GM21786 (cell line): ENCODE results near the gene EMC8.
"Not testable (repeated sequence)": the region's sequence is repeated elsewhere in the genome, so short reads cannot be mapped to it uniquely, and the experiment has no call there.

ENCODE experiments used
- ATAC-seq: cut with Tn5 transposase; IDR thresholded peaks from one replicate; pipeline ENCODE4 v1.9.1; 2021; ENCODE audit not compliant: unreplicated experiment

EMC8 gene

DNA sequence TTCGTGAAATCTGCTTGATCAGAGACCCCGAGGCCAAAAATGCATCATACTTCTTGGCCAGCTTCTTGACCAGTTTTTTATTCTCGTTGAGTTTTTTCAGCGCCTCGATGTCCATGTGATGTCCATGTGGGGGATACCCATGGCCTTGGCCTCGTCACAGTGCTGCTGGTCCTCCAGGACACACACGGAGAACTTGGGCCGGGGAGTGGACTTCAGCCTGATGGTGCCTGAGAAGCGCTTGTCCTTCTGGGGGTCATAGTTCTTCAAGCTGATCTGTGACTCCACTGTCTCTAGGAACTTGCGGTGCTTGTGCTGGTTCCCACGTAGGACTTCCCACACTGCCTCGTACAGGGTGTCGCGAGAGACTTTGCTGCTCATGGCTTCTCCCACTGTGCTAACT, 16.8 kb upstream of the EMC8 start:
- ATAC-seq = no peak

DNA sequence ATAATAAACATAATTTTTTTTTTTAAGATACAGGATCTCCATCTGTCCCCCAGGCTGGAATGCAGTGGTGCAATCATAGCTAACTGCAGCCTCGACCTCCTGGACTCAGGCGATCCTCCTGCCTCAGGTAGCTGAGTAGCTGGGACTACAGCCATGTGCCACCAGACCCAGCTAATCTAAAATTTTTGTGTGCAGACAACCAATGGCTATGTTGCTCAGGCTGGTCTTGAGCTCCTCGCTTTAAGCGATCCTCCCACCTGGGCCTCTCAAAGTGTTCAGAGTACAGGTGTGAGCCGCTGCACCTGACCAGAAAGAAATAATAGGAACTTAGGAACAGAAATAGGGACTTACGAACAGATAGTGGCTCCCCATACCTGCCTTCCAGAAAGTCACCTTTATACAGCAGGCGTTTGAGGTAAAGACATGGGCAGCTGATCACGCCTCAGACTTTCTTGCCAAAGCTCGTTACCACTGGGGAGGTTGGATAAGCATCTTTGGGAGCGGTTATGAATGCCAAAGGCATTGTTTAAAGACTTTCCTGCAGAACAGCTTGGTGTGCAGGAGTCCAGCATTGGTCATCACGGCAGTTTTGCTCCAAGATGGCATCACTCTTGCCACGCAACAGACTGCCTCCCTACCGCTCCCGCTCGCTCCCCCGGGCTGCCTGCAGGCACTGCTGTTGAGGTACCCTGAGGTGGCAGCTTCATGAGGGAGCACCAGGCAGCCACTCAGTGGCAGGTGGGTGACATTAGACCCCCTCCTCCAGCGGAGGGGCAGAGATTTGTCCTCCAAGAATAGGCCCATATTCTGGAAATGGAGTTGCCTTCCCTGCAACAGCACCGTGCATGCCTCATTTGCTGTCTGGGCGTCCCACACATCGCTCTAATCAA, 13.7 kb upstream of the EMC8 start:
- no peak for ATAC-seq

DNA sequence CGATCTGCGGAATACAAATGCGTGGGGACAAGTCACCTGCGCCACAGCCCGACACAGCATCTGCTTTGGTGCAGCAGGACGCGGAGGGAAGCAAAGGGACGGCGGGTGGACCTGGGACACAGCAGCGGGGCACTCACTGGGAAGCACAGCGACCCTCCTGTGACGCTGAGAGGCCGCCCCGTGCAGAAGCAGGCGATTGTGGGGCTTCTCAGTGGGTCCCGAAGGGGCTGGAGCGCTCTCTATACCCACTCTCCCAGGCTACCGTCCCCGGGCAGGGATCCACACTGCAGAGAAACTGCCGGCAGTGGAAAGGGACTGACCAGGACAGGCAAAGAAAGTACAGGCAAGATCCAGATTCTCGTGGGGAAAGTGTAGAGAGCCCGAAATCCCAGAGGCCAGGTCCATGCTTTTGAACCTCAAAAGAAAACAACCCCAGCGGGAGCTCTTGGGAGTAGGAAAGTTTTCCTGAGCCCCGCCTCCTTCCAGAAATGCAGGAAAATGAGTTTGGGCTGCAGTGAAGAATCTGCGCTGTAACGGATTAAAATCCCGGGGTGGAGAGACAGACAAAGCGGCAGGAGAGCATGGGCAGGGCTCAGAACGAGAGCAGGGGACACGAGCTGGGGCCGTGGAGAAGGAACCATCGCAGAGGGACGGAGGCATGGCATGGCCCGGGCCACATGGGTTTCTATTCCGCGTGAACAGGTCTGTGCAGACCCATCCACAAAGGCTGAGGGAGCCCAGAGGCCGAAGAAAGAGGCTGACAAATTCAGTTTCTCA, 12.9 kb upstream of the EMC8 start:
- ATAC-seq = no peak

DNA sequence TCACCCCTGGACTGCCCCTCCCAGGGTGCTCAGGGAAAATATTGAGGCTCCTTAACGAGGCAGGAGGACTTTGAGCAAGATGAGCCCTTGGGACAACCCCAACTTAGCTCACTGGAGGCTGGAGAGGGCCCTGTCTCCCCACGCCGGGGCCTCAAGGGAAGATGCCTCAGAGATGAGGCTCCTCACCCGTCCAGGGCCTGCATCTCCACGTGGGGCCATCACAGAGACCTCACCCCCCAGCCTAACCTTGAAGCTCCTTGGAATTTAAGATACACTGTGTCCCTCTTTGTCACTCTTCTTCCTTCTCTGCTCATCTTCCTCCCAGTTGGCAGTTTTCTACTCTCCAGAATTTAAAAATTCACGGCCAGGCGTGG, 11.4 kb upstream of the EMC8 start:
- ATAC-seq = no peak

DNA sequence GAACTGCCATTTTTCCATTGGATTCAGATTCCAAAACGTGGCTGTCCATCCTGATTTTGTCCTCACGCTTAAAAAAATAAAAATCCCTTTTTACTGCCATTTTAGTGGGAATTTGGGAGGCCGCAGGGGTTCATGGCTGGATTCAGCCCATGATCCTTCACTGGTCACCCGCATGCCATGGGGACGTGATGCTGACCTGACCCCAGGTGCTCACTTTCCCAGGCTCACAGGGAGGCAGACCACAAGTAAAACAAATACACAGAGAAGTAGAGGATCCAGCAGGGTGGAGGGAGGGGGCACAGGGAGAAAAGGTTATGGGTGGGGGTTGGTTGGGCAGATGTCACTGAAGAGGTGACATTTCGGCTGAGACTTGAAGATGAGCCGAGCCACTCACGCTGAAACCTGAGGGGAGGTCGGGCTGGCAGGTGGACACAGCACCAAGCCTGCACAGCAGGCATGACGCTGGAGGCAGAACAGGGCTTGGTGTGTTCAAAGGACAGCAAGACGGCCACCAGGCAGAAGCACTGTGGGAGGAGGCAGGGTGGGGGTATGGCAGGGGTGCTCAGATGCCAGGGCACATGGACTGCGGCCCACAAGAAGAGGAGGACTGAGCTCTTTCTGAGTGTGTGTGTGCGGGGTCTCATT, 10.9 kb upstream of the EMC8 start:
- ATAC-seq = no peak

DNA sequence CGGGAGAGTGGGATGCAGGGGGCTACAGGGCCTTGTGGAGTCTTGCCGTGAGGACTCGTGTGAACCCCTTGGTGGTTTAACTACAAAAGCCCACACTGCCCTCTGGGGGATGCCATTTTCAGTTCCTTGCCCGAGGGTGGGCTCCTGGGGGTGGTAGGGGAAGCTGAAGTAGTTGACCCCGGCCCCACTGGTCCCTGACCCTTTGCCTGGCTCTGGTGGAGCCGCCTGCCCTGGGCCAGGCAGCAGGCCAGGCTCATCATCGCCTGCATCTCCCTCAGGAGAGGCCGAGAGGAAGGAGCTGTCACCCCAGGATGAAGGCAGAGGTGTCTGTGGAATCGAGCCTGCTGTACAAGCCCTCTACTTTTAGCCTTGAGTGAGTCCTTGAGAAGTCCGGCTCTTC, 10.3 kb upstream of the EMC8 start:
- ATAC-seq = no peak

DNA sequence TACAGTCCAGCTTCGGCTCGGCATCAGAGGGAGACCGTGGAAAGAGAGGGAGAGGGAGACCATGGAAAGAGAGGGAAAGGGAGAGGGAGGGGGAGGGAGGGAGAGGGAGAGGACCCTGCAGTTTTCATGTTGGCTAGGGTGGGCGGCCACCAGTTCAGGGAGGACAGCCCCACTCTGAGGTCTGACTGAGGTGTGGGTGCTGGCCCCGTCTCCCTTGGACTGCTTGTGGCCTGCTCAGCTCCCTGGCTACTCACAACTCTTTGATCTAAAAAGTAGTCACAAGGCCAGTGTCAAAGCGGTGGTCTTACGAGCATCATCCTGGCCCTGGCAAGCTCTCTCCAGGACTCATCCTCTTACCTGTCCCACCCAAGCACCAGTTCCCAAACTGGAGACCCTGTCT, 9.6 kb upstream of the EMC8 start:
- ATAC-seq = no peak

DNA sequence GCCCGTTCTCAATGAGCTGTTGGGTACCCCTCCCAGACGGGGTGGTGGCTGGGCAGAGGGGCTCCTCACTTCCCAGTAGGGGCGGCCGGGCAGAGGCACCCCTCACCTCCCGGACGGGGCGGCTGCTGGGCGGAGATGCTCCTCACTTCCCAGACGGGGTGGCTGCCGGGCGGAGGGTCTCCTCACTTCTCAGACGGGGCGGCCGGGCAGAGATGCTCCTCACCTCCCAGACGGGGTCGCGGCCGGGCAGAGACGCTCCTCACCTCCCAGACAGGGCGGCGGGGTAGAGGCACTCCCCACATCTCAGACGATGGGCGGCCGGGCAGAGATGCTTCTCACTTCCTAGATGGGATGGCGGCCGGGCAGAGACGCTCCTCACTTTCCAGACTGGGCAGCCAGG, 8.8 kb upstream of the EMC8 start:
- not testable (repeated sequence) for ATAC-seq

DNA sequence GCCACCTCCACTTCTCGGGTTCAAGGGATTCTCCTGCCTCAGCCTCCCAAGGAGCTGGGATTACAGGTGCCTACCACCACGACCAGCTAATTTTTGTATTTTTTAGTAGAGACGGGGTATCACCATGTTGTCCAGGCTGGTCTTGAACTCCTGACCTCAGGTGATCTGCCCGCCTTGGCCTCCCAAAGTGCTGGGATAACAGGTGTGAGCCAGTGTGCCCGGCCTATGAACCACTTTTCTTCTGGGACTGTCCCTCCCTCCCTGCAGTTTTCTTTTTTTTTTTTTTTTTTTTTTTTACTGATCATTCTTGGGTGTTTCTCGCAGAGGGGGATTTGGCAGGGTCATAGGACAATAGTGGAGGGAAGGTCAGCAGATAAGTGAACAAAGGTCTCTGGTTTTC, 8.0 kb upstream of the EMC8 start:
- ATAC-seq = not testable (repeated sequence)

DNA sequence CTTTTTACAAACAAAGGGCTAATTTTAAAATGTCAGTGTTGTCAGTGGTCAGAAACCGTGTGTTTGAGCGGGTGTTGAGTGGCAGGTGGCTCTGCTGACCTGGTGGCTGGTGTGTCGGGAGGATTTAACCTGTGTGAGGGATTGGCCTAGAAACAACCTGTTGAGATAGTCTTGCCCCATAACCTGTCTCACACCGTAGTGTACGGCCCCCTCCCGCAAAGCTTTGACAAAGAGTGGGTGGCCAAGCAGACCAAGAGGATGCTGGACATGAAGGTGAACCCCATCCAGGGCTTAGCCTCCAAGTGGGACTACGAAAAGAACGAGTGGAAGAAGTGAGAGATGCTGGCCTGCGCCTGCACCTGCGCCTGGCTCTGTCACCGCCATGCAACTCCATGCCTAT, 7.2 kb upstream of the EMC8 start:
- no peak for ATAC-seq

DNA sequence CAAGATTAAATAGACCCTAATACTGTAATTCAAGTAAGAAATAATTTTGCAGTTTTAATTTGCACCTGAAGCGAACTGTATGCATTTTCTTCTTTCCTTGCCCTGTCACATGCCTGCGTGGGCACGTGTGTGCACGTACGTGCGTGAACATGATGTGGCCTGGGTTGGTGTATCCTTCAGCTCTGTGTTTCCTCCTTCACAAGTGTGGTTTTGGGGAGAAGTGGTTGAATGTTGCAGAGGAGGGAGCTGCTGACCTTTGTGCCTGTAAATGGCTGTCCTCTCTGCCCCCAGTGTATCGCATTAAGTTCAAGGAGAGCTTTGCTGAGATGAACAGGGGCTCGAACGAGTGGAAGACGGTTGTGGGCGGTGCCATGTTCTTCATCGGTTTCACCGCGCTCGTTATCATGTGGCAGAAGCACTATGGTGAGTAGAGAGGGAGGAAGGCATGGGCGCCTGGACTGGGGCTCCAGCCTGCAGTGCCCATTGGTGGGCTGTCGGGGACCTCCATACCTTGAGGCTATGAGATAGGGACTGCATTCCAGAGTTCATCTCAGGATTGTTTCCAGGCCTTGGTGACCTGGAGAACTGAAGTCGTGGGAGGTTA, 6.2 kb upstream of the EMC8 start:
- no peak for ATAC-seq

DNA sequence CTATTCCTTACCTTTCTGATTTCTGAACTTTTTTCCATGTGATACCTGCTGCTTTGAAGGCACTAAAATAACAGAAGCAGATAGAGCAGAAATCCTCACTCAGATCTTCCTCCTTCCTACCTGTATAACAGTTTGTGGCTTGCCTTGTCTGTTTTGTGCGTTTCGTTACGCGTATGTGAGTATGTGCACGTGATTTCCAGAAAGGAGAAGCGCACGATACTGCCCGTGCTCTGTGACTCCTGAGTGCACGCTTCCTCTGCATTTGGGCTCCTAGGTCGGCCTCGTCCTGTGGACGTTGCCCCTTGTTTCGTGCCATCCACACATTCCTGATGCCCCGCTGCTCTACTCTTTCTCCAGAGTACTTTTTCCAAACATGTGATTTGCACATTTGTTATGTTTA, 4.2 kb upstream of the EMC8 start:
- ATAC-seq = no peak

DNA sequence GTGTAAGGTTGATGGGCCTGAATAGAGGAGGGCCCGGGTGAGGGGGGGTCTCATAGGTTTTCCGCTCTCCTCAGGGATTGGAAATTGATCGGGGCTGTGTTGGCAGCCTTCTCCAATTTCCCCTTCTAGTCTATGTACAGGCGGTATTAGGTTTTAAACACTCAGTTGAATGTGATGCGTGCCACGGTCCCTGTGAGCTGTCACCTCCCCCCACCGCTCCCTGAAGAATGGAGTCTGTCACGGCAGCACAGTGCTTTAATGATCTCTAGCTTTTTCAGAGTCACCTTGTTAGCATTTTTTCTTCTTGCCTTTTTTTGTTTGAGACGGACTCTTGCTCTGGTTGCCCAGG, 951 bp upstream of the EMC8 start:
- no peak for ATAC-seq

DNA sequence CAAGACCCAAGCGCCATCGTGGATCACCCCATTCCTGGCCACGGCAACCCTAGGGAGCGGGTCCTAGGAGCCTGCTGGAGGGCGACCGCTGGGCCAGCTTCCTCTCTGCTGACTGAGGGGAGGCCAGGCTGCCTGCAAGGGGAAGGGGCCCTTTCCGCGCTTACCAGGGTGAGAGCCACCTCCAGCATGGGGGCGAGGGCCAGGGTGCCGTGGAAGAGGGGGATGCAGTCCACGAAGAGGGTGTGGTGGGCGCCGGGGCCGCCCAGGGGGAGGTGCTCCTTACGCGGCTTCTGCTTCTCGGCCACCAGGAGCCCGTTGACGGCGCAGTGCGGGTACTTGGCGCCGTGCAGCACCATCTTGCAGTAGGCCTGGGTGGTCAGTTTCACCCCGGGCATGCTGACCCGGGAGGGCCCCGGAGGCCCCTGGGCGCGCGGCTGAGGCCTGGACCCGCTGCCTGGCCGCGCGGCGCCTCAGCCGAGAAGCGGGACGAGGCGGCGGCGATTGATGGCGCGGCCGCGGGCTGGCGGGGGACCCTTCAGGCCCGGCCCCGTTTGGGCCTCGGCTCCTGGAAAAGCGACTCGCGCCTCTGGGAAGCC, 345 bp downstream of the EMC8 start:
- peak; percentile 25 for ATAC-seq

DNA sequence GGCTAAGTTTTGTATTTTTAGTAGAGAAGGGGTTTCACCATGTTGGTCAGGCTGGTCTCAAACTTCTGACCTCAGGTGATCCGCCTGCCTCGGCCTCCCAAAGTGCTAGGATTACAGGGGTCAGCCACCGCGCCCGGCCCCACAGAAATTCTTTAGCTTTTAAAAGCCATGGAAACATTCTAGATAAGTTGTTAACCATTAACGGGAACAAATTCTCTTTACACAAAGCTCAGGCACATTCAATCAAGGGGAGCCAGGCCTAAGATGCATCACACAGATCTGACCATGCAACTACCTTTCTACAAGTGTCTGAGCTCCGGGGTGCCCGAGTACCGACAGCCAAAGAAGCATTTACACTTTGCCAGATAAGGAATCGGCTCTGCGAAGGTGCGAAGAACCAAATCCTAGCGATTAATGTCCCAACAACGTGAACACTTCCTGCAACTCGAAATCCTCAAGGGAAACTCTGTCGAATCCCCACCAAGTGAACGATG, 1.0 kb downstream of the EMC8 start:
- no peak for ATAC-seq

DNA sequence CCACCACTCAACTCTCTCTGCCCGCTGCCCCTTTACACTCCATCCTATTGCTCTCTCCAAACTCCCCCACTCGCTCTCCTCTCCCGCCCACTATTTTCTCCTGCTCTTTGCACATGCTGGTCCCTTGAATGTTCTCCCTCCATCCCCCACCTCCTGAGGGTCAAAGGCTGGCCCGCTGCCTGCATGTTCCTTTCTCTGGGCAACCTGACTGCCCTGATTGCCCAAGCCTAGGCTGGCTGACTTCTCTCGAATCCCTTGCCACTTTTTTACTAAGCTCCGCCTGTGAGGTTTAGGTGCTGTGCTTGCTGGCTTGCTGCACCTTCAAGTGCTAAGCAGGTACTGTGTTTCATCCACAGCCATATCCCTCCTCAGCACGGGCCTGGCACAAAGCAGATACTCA, 2.7 kb downstream of the EMC8 start:
- no peak for ATAC-seq

DNA sequence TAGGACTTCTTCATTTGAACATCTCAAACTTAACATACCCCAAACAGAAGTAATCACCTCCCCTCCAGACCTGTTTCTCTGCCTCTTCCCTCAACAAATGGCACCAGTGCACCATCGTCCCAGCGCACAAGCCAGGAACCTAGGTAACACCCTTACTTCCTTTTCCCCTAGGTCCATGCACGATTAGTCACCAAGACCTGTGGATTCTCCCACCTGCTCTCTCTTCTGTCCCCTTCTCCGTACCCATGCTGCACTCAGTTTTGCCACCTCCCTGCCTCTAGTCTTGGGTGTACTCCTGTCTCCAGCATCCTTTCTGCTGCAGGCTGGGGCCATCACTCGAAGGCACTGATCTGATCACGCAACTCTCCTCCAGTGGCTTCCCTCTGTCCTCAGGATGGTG, 3.2 kb downstream of the EMC8 start:
- ATAC-seq = no peak

DNA sequence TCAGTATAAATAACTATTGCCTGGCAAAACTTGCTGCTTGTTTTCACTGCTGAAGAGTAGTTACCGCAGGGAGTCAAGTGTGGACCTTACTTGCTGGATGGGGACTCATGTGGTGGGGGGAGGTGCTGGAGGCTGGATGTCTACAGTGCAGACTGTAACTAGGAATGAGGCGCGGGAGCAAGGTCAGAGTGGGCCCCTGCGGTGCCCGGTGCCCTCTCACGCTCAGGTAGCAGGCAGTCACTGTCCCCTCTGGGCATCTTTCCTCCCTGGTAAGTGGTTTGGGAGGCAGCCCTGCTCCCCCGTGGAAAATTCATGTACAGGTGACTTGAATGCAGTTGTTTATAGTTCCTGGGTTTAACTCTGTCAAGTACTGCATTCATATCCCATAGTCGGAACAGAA, 4.6 kb downstream of the EMC8 start:
- ATAC-seq = no peak

DNA sequence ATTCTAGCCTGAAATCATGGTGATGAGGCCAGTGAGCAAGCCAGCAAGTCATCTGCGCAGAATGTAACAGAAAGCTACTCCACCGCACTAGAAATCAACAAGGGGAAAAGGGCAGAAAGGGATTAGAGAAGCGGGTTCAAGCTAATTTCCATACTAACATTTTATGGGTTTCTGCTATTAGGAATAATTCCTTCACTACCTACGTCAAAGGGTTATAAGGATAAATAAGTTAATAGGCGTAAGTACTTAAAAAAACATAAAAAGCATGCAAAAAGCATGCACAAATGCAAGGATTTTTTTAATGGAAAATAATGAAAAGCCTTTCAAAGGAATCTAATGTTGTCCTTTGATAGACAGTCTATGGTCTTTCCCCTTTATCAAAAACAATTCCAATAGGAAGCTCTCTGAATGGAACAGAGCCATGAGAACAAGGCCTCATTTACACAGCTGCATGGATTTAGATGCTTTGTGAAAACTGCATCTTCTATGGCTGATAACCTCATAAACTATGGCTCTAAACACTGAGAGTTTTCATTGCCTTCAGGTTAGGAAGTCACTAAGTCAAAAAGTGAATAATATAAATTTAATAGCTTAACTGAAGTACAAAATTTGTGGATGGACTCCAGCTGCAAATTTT, 5.6 kb downstream of the EMC8 start:
- ATAC-seq = no peak

DNA sequence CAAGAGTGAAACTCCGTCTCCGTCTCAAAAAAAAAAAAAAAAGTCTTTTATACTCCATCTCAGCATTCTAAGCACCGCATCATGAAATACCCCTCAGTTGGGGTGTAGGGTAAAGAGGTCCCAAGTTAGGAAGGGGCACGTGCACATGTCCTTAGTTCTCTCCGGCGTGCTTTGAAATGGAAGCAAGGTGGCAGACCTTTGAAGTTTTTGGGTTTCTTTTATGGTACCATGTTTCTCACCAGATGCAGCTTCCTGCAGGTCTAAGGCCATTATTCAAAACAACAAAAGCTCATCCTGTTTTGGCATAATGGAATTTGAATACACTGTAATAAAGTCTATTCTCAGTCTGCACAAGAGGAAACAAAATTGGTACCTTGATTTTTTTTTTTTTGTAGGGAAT, 9.6 kb downstream of the EMC8 start:
- no peak for ATAC-seq

DNA sequence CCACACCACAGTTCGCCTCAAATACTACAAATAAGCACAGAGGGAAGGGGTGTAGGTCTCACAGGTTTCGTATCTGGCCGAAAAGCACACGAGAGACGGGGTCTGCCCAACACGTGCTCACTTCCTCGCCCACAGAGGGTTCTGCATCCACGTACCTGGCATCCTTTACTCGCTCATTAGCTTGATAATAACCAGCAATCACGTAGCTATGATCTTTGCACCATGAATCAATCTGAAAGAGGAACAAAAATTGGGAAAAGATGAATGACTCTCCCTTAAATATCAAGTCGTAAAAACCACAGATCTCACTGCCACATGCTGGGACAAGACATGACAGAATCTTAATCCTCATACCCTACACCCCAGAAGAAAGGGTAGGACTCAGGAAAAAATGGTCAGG, 10.5 kb downstream of the EMC8 start:
- ATAC-seq = no peak
